NCI-H2107 treated with DMSO at 0.1 percent for 48 hours (cell line): ENCODE measurements around the gene SLC2A13.
A peak's percentile ranks its signal among the peaks of the same experiment; 100 is the strongest.

Experiments used
- DNase-seq: peaks from one replicate; lab custom pipeline; 2025; ENCODE audit not compliant: unreplicated experiment; lab: John Stamatoyannopoulos, UW

Gene SLC2A13

GRCh38 chr12:40105515-40106201, at the start of gene SLC2A13:
Gene SLC2A13 (minus strand): TSS chr12:40106081. CDS start chr12:40105808, 273 bp downstream.
- DNase-seq, result no peak

GRCh38 chr12:40154381-40154780, 48.5 kb upstream of the SLC2A13 start:
- no peak for DNase-seq

DNA sequence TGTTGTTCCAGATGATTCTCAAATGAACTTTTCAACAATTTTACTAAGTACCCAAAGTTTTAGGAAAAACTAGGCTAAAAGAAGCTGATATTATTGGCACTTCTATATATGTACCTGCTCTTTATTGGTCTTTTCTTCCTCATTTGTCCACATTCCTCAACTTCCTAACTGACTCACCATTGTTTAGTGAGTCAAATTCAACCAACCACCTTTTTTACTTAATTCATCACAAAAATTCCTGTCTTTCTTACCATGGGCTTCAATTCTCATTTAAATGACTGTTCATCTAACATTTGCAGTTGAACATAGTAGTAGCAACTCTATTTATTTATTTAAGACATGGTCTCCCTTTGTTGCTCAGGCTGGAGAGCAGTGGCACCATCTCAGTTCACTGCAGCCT, 47.6 kb upstream of the SLC2A13 start:
- DNase-seq, result no peak

DNA sequence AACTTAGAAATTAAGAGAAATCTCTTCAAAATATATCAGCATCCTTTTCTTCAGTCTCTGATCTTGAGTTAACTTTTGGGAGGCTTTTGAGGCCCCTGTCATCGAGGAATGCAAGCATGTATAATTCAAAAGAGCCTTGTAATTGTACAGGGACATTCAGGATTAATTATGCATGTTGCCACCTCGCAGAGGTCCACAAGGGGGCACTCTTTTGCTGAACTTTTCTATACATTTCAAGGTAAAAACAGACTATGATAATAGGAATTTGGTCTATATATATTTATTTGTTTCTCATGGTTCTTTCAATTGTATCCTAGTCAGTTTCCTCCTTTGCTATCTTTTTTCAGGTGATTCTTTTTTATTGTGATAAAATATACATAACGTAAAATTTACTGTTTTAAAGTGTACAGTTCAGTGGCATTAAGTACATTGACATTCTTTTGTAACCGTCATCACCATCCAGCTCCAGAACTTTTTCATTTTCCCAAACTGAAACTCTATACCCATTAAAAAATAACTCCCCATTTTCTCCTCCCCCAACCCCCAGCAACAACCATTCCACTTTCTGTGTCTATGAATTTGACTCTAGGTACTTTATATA, 47.0 kb upstream of the SLC2A13 start:
- peak; percentile 7 for DNase-seq

GRCh38 chr12:40149673-40150260, 43.9 kb upstream of the SLC2A13 start:
- DNase-seq, result no peak

DNA sequence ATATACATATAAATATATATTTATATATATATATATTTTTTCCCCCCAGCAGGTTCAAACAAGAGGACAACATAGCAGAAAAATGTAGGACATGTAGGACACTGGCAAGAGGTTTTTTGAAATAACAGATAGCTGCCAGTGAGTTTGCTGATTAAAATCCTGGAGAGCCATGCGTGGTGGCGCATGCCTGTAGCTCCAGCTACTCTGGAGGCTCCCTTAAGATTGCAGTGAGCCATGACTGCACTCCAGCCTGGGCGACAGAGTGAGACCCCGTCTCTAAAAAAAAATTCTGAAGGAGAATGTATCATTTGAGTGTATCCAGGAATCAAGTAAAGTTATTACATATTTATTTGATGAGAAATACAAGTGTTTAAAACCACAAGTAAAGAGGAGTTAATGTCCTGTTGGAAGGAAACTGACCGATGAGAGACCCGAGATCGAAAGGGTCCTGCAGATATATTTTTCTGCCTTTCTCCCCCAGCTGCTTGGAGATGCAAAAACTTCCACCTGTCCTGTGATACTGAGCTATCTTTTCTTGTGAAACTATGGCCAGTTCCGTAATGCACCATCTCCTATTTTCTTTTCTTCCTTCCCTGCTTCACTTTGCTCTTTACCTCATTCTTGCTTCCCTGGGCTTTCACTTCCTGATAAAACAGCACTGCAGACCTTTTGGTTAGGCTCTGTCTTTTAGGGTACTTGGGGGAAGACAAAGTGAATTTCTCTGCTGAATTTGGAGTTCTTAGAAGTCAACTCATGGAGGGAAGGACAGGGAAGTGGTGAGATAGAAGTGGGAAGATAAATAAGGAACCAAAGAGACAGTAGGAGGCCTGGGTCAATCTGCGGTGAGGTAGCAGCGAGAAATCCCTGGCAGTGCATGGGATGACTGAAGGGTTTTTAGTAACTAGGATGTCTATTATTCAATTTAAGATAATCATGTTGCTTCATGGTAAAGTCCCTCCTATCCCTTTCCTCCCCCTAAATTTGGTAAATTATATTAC, 41.2 kb upstream of the SLC2A13 start:
- no peak for DNase-seq

- no peak for DNase-seq
Measured at GRCh38 chr12:40145896-40146295, 40.0 kb upstream of the SLC2A13 start.

DNA sequence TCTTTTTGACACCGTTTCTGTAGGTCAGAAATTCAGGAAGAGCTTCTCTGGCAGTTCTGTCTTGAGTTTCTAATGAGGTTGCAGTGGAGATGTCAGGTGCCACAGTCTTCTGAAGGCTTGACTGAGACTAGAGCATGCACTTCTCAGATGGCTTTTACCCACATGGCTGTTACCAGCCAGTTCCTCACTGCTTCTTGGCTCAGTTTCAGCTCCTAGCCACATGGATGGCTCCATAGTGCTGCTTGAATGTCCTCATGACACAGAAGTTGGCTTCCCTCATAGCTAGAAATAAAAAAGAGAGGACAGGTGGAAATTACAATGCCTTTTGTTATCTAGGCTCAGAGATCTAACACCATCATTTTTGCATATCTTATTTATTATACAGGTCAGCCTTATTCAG, 38.1 kb upstream of the SLC2A13 start:
- DNase-seq, result no peak

GRCh38 chr12:40142001-40142744, 36.3 kb upstream of the SLC2A13 start:
- DNase-seq, result no peak

GRCh38 chr12:40138526-40138925, 32.6 kb upstream of the SLC2A13 start:
- no peak for DNase-seq

- DNase-seq, result no peak
Measured at GRCh38 chr12:40137252-40137651, 31.4 kb upstream of the SLC2A13 start.

DNA sequence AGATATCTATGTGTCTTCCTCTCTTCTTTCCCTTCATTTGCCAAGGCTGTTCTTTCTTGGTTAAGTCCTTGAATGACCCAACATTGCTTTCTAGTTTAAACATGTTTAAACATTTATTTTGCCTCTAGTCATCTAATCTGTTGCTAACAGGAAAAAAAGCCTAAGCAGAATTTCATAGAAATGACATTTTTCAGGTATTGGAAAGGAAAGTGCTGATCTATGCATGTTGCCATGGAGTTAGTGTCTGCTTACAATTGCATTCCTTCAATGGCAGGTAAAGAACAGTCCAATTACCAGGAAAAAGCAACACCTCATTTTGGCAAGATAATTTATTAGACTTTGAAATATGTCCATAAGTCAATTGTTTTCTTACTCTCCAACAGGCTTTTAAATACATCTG, 21.5 kb upstream of the SLC2A13 start:
- DNase-seq, result no peak

GRCh38 chr12:40123496-40123895, 17.6 kb upstream of the SLC2A13 start:
- DNase-seq, result no peak

- DNase-seq, result no peak
Measured at GRCh38 chr12:40122842-40123241, 17.0 kb upstream of the SLC2A13 start.

DNA sequence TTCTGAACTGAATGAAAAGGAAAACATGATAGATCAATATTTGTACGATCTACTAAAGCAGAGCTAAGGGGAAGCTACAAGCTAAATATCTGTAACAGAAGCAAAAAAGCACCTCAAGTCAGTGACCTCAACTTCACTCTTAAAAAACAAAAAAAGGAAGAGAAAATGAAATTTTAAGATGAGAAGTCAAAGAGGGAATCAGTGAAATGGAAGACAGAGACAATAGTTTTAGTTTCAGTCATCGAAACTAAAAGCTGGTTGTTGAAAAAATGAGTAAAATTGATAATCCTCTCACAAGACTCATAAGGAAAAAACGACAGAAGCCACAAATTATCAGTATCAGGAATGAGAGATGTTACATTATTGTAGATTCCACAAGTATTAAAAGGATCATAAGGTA, 11.9 kb upstream of the SLC2A13 start:
- no peak for DNase-seq

GRCh38 chr12:40110586-40110985, 4.7 kb upstream of the SLC2A13 start:
- DNase-seq, result no peak

- no peak for DNase-seq
Measured at GRCh38 chr12:40107803-40108620, 2.1 kb upstream of the SLC2A13 start.

DNA sequence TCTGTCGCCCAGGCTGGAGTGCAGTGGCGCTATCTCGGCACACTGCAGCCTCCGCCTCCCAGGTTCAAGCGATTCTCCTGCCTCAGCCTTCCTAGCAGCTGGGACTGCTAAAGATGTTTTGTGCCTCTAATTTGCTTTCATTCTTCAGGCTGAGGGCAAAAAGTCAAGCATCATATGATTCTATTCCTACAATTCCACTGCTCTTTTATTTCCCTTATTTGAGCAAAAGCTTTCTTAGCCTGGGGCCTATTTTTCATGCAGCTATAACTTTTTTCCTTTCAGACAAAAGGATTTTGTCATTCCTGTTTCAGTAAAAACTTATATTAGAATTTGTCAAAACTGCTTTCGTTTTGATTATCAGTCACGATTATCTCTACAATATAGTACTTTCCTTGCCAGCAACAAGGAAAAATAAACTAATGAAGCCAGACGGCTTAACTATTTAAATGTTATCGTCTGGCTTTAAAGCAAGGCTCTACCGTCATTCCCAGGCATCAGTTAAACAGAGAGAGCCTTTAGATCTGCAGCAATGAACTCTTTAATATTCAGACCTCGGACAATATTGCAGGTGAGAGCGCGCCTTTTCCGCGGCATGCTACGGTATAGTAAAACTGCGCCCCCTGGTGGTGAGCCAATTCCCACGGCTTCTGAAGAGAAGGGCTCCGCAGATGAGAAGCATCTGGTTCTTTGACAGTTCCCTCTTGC, 1.4 kb upstream of the SLC2A13 start:
- DNase-seq, result peak; percentile 38

GRCh38 chr12:40106655-40107054, 774 bp upstream of the SLC2A13 start:
- no peak for DNase-seq
